H1 (cell line): ENCODE measurements around the gene SF3A2.

Experiments
- RNF2 ChIP-seq: fragments of 200-900, 300-1000 bp; sonication (generic); IDR thresholded peaks from 2 replicates; pipeline ENCODE4 v1.7.1; 2016; ENCODE audit warnings: borderline replicate concordance, low read depth, mild to moderate bottlenecking, antibody characterized with exemption, low read length; ENCODE audit not compliant: poor library complexity, severe bottlenecking; ENCODE audit errors: missing control alignments
- USF2 ChIP-seq: IDR thresholded peaks from 2 replicates; pipeline ENCODE4 v1.6.1; 2011; ENCODE audit warnings: low read length, improper control_type of control experiment
- TF ChIP-seq, protein P1 (sequence below), 3 experiments: IDR thresholded peaks; 1 replicate in 2 of 3; 2 replicates in 1 of 3; pipeline versions ENCODE4 v1.5.1 to v1.6.1; 2011; ENCODE audit warnings: low read length in 3 of 3, mild to moderate bottlenecking in 3 of 3, inconsistent platforms in 2 of 3, low read depth in 1 of 3, moderate library complexity in 1 of 3; ENCODE audit not compliant: insufficient read depth in 1 of 3; ENCODE audit errors: control extremely low read depth in 1 of 3

GRCh38 chr19:2251106-2252054, 14.8 kb downstream of the SF3A2 start:
- TF ChIP-seq, protein P1, sequence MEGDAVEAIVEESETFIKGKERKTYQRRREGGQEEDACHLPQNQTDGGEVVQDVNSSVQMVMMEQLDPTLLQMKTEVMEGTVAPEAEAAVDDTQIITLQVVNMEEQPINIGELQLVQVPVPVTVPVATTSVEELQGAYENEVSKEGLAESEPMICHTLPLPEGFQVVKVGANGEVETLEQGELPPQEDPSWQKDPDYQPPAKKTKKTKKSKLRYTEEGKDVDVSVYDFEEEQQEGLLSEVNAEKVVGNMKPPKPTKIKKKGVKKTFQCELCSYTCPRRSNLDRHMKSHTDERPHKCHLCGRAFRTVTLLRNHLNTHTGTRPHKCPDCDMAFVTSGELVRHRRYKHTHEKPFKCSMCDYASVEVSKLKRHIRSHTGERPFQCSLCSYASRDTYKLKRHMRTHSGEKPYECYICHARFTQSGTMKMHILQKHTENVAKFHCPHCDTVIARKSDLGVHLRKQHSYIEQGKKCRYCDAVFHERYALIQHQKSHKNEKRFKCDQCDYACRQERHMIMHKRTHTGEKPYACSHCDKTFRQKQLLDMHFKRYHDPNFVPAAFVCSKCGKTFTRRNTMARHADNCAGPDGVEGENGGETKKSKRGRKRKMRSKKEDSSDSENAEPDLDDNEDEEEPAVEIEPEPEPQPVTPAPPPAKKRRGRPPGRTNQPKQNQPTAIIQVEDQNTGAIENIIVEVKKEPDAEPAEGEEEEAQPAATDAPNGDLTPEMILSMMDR (IDR thresholded peaks at IDR 0.05; ENCODE audit: control extremely low read depth in 1 of 3, insufficient read depth in 1 of 3, low read depth in 1 of 3, low read length in 3 of 3): no peak
- TF ChIP-seq USF2 (no peak), RNF2 (no peak)
